GM19467 (cell line): Measurements from ENCODE around the gene PRSS1.
"Not testable (repeated sequence)": the region's sequence is repeated elsewhere in the genome, so short reads cannot be mapped to it uniquely, and the experiment has no call there.

Source experiments
- ATAC-seq: cut with Tn5 transposase; IDR thresholded peaks from one replicate; pipeline ENCODE4 v1.9.1; 2021; ENCODE audit warnings: mild to moderate bottlenecking, moderate library complexity; ENCODE audit not compliant: unreplicated experiment

The PRSS1 gene

DNA sequence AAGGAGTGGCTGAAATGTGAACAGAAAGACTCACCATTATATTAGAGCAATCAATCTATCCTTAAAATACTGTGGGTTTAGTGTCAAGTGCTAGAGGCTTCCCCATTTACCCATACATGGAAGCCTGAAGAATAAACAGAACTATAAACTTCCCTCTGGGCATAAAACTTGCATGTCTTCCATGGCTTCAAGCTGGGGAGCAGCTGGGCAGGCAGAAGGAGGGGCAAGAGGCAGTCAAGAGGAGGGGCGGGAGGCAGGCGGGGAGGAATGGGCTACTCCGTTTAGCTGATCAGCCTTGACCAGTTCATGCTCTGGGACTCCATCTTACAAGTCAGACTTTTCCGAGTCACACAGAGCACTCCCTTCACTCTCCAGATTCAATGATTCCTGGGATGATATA lies 3.5 kb upstream of the PRSS1 start:
- ATAC-seq = no peak

- no peak for ATAC-seq
Measured at GRCh38 chr7:142746264-142746663, 3.0 kb upstream of the PRSS1 start.

- not testable (repeated sequence) for ATAC-seq
Measured at GRCh38 chr7:142748410-142748809, 862 bp upstream of the PRSS1 start.

- ATAC-seq = no peak
Measured at GRCh38 chr7:142750321-142750938, 1.2 kb downstream of the PRSS1 start.

DNA sequence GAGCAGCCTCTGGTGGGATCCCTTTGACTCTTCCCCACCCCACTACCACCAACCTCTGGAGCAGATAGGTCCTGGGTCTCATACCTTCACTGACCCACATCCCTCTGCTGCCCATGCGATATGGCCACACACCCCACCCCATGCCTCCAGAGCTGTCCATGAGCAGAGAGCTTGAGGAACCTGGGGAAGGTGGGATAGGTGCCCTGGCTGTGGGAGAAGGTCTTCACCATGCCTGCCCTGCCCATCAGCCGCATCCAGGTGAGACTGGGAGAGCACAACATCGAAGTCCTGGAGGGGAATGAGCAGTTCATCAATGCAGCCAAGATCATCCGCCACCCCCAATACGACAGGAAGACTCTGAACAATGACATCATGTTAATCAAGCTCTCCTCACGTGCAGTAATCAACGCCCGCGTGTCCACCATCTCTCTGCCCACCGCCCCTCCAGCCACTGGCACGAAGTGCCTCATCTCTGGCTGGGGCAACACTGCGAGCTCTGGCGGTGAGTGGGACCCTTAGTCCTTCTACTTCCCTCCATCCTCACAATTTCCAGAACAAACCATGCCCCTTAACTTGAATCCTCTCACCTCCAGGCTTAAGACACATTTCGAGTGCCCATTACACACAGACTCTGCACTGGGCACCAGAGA lies 2.4 kb downstream of the PRSS1 start:
- ATAC-seq = not testable (repeated sequence)

- ATAC-seq = no peak
Measured at GRCh38 chr7:142752376-142753225, 3.3 kb downstream of the PRSS1 start.

- ATAC-seq = no peak
Measured at GRCh38 chr7:142753366-142753765, 4.1 kb downstream of the PRSS1 start.

GRCh38 chr7:142753925-142754491 lies 4.7 kb downstream of the PRSS1 start:
- not testable (repeated sequence) for ATAC-seq

DNA sequence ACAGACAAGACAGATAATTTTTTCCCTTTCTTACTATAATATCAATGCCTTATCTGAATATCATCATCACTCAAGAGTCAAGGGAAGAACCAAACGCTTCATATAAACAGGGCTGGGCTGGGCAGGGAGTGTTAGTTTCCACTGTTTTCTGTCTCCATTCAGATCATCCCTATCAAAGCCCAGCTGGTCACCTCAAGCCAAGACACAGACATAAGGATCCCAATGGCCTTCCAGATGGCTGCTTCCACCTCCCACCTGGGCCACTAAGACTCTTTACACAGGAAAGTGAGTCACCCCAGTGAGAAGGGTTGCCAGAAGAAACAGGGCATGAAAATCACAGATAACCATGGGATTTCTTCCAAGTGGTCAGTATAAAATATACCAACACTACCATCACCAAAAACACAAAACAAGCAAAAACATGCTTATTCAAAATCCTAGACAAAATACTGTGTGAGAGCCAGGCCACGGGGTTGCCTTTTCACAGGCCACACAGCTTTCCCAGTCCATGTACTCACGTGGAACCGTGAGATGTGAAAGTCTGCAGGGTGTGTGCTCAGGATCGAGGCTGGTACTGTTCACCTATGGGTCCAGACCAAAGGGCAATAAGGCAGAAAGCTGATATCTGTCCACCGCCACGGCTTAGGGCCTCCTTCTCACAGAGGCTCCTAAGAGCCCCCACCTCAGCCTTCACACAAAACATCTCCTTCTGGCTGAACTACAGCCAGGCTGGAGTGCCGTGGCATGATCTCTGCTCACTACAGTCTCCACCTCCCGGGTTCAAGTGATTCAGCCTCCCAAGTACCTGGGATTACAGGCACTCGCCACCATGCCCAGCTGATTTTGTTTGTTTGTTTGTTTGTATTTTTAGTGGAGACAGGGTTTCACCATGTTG lies 5.7 kb downstream of the PRSS1 start:
- no peak for ATAC-seq

DNA sequence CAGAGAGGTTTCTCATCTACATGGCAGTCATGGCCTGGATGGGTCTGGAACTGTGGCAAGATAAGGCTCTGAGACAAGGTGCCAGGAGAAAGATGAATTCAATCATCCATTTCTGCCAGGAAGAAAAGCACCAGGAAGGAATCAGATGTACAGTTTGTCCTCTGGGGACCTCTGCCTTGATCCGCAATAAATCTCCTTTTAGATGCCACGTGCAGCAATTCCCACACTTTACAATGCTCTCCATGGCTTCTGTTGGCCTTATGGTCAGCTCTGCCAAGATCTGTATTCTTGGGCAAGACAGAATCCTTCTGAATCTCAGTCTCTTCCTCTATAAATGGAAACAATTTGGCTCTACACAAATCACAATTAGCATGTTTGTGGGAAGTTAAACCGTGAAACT lies 9.0 kb downstream of the PRSS1 start:
- not testable (repeated sequence) for ATAC-seq

DNA sequence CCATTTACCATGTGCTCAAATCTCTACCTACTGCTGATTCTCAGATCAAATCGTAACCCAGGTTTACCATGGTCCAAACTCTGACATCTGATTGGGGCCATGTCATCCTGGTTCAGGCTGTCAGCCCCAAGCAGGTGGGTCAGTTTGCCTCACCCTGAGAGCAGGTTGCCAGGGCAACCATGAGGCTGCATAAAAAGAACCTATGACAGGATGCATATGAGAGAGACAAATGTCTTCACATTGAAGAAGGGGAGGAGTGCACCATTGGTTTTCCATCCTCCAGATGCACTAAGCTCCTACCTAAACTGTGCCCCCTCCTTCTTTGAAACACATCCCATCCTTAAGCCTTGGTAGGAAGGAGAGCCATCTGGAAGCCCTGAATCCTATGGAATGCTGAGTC lies 10.2 kb downstream of the PRSS1 start:
- no peak for ATAC-seq

GRCh38 chr7:142760071-142760642 lies 10.9 kb downstream of the PRSS1 start:
- no peak for ATAC-seq

DNA sequence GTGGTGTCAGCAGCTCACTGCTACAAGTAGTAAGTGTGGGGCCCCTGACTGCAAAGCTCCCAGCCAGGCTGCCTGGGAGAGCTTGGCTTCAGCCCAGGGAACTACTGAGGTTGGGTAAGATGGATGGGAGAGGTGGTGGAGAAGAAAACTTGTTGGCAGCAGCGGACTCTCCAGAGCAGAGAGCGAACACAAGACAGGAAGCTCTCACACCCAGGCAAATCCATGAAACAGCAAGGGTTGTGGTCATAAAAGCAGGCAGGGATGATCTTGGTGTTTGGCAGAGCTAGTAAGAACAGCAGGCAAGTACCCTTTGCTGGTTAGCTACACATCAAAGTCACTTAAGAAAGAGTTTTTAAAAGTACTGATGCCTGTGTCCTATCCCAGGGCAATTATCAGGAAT lies 12.3 kb downstream of the PRSS1 start:
- not testable (repeated sequence) for ATAC-seq

DNA sequence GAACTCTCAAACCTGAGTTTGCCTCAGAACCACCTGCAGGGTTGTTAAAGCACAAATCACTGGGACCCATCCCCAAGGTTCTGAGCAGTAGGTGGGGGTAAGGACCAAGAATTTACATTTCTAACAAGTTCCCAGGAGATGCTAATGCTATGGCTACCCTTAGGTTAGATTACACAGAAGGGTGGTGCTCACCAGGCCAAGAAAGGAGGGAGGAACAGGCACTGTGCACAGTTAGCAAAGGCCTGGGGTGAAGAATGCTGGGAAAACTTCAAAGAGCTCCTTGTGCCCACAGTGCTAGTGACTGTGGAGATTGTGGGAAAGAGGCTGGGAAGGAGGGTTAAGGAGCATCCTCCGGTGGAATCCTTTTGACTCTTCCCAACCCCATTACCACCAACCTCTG lies 12.8 kb downstream of the PRSS1 start:
- no peak for ATAC-seq

- no peak for ATAC-seq
Measured at GRCh38 chr7:142767451-142767850, 18.2 kb downstream of the PRSS1 start.

GRCh38 chr7:142767861-142768260 lies 18.6 kb downstream of the PRSS1 start:
- no peak for ATAC-seq

- ATAC-seq = not testable (repeated sequence)
Measured at GRCh38 chr7:142768885-142769284, 19.6 kb downstream of the PRSS1 start.

DNA sequence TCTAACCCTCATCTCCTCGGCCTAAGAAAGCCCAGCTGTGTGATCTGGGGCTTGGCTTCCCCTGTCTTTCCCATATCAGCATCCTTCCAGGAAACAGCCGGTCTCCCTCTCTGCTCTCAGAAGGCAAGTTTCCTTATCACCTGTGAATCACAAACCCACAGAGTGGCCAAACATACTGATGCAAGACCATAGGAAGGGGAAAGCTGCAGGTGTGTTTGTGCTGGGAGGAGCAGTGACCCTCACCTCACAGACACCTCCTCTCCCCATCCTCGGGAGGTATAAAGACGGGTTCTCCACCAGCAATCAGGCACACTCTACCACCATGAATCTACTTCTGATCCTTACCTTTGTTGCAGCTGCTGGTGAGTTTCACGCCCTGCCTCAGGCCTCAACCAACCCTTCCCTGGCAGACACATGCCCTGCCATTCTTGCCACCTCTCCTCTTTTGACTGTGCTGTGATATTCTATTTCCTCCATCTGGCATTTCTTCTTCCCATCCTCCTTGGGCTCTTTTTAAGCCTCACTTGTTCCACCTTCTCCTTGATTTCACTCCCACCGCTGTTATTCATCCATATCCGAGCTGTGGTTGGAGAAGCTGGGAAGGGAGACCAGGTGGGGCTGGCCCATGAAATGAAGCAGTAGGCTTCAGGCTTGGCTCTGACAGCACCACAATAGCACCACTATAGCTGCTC lies 21.5 kb downstream of the PRSS1 start, which contains the start of gene PRSS2:
TSS of gene PRSS2 (plus strand) at position 310 of the 692 bp plus-strand sequence. CDS start at position 323, 13 bp downstream.
- no peak for ATAC-seq

GRCh38 chr7:142771353-142771723 lies 22.1 kb downstream of the PRSS1 start:
- peak; percentile 65 for ATAC-seq
